Esophagus squamous epithelium (tissue), 4 donors: ENCODE results near the gene PLPP7.

Experiments
- POLR2A ChIP-seq, 4 donors: fragments of 450-650 bp; IDR thresholded peaks; one replicate each; pipeline ENCODE4 v1.6.1; 2017; ENCODE audit warnings: antibody characterized with exemption in 4 of 4, mild to moderate bottlenecking in 4 of 4, moderate library complexity in 3 of 4
- TF ChIP-seq, protein P1 (sequence below), 6 experiments: fragments of 450-650 bp in 4 of 6; fragments of 200-600 bp in 2 of 6; sonication (generic) in 2 of 6; IDR thresholded peaks; one replicate each; pipeline ENCODE4 v1.5.1; 2016 to 2019; ENCODE audit warnings: antibody characterized with exemption in 6 of 6, mild to moderate bottlenecking in 4 of 6, moderate library complexity in 4 of 6

DNA sequence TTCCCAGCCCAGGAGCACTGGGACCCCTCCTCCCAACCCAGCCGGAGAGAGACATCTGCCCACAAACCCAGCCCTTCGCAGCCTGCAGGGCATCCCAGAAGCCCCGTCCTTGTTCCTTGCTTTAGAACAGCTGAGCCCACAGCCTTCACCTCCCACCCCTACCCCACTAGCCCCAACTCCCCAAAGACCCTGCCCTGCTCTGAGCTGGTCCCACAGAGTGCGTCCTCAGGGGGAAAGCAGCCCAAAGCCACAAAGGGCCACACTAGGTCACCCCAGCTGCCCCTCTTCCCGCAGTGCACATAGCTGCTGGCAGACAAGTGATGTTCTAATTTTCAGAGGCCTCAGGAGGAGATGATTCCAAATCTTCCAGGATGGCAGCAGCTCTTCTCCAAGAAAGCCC, 8.8 kb downstream of the PLPP7 start:
- TF ChIP-seq, protein P1, sequence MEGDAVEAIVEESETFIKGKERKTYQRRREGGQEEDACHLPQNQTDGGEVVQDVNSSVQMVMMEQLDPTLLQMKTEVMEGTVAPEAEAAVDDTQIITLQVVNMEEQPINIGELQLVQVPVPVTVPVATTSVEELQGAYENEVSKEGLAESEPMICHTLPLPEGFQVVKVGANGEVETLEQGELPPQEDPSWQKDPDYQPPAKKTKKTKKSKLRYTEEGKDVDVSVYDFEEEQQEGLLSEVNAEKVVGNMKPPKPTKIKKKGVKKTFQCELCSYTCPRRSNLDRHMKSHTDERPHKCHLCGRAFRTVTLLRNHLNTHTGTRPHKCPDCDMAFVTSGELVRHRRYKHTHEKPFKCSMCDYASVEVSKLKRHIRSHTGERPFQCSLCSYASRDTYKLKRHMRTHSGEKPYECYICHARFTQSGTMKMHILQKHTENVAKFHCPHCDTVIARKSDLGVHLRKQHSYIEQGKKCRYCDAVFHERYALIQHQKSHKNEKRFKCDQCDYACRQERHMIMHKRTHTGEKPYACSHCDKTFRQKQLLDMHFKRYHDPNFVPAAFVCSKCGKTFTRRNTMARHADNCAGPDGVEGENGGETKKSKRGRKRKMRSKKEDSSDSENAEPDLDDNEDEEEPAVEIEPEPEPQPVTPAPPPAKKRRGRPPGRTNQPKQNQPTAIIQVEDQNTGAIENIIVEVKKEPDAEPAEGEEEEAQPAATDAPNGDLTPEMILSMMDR (IDR thresholded peaks at IDR 0.05): no peak
- TF ChIP-seq POLR2A (IDR thresholded peaks at IDR 0.05): no peak
